ENCODE results near the gene KIF2A. TPM values are rescaled to one million over a fixed set of nuclear protein-coding genes. Genes with fewer than 3 reads are reported as not detected.

The KIF2A gene
- total and polyA plus RNA-seq, 2 of the 13 experiments (the other 11 are each of a cell fraction or from before 2014, with no cell fraction given): 8.5 to 19.2 TPM

GRCh38 chr5:62306323-62306895, 403 bp downstream of the KIF2A start:
- Histone ChIP-seq H3K9ac (ENCODE audit: insufficient read depth, low read depth, low read length) (peak overlapping the region; percentile 76), H3K27me3 (ENCODE audit: control insufficient read depth in 1 of 2, insufficient read depth in 2 of 2, low read length in 2 of 2) (no peaks in the 10 kb centered on the region), H3K27ac (ENCODE audit: extremely low read length, insufficient read depth, low read length) (peak overlapping the region; percentile 78), H3K4me1 (ENCODE audit: insufficient read depth, low read length) (peaks cover 25% of the 10 kb centered on the region), H4K20me1 (ENCODE audit: insufficient read depth, low read length) (peaks cover 10% of the 10 kb centered on the region; the same call in 1 of the 2 replicates), H3K9me3 (ENCODE audit: low read length) (no peaks in the 10 kb centered on the region), H3K79me2 (ENCODE audit: insufficient read depth, low read length) (peaks cover 30% of the 10 kb centered on the region), H3K4me3 (replicated peaks in 1 of 3; ENCODE audit: insufficient read depth in 1 of 3, low read depth in 2 of 3, low read length in 3 of 3) (peak overlapping the region; percentile 84 to 93 (median 89)), H3K4me2 (ENCODE audit: low read depth, low read length) (peak overlapping the region; percentile 83), H3K36me3 (replicated peaks in 1 of 2; ENCODE audit: control insufficient read depth in 1 of 2, insufficient read depth in 2 of 2, low read length in 2 of 2) (no peaks in the 10 kb centered on the region), H2AFZ (ENCODE audit: low read length) (no peak overlapping the region)
- DNase-seq (ENCODE audit: low spot score) (peak; percentile 27), FAIRE-seq (no peak), ATAC-seq (peak; percentile 74)
- ChIA-PET CTCF (ENCODE audit: low intra/inter-chr PET ratio, low total read pairs) (no interaction called here), POLR2A (interaction anchor here (1.0 to 1.2 kb wide), 3 partner anchors 9 to 97 kb away, joined by 3 to 10 read pairs (median 6); partner anchors contain the start of gene DIMT1)
- WGBS (ENCODE audit: low lambda C conversion rate): 2% methylated on average over 14 of the region's 67 CpGs
- in situ Hi-C loops (cut with HindIII; ENCODE audit: extremely low pct_ligation_motif_present, low pct_unique_long_range_greater_than_20kb) (no loop called here), intact Hi-C loops (cut with micrococcal nuclease; ENCODE audit: unreplicated experiment) (loop anchor here (2.0 kb wide), 2 partner anchors 16 to 34 kb away; no protein-coding TSS in a partner anchor)
- BruUV-seq (replicated peaks): no TSS peak
- TF ChIP-seq ZNF513 (CRISPR knock-in tag; conservative IDR thresholded peaks at IDR 0.05) (no peak), SP2 (CRISPR knock-in tag; IDR thresholded peaks at IDR 0.05) (no peak), ZNF563 (CRISPR knock-in tag; IDR thresholded peaks at IDR 0.05) (no peak), RBFOX2 (IDR thresholded peaks at IDR 0.05; ENCODE audit: low read depth, low read length) (0 out of 2 replicates have a peak, but pooled peaks have one; percentile 46), KDM2A (CRISPR knock-in tag; IDR thresholded peaks at IDR 0.05; ENCODE audit: borderline replicate concordance, low read depth) (peak; percentile 12; the same call in 1 of the 2 replicates), ASH2L (IDR thresholded peaks at IDR 0.05; ENCODE audit: insufficient read length, low read depth, low read length) (peak; percentile 60), ZSCAN31 (CRISPR knock-in tag; IDR thresholded peaks at IDR 0.05; ENCODE audit: low read depth) (no peak), SALL2 (CRISPR knock-in tag; IDR thresholded peaks at IDR 0.05) (0 out of 2 replicates have a peak, but pooled peaks have one; percentile 2), ISL2 (CRISPR knock-in tag; IDR thresholded peaks at IDR 0.05) (no peak), ZNF264 (CRISPR knock-in tag; IDR thresholded peaks at IDR 0.05) (no peak), SSRP1 (CRISPR knock-in tag; IDR thresholded peaks at IDR 0.05) (no peak), ZNF841 (CRISPR knock-in tag; IDR thresholded peaks at IDR 0.05; ENCODE audit: borderline replicate concordance) (no peak), SP5 (CRISPR knock-in tag; IDR thresholded peaks at IDR 0.05; ENCODE audit: borderline replicate concordance, low read depth) (peak; percentile 13; the same call in 1 of the 2 replicates), MYC (CRISPR knock-in tag; IDR thresholded peaks at IDR 0.05; ENCODE audit: borderline replicate concordance) (no peak), ZNF790 (CRISPR knock-in tag; IDR thresholded peaks at IDR 0.05; ENCODE audit: borderline replicate concordance) (no peak), ZBTB26 (CRISPR knock-in tag; IDR thresholded peaks at IDR 0.05; ENCODE audit: borderline replicate concordance) (no peak), ZNF816 (CRISPR knock-in tag; IDR thresholded peaks at IDR 0.05; ENCODE audit: borderline replicate concordance) (no peak), FLYWCH1 (CRISPR knock-in tag; IDR thresholded peaks at IDR 0.05) (peak; percentile 22; the same call in 1 of the 2 replicates)
- TF ChIP-seq, protein P1, sequence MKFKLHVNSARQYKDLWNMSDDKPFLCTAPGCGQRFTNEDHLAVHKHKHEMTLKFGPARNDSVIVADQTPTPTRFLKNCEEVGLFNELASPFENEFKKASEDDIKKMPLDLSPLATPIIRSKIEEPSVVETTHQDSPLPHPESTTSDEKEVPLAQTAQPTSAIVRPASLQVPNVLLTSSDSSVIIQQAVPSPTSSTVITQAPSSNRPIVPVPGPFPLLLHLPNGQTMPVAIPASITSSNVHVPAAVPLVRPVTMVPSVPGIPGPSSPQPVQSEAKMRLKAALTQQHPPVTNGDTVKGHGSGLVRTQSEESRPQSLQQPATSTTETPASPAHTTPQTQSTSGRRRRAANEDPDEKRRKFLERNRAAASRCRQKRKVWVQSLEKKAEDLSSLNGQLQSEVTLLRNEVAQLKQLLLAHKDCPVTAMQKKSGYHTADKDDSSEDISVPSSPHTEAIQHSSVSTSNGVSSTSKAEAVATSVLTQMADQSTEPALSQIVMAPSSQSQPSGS (CRISPR knock-in tag; IDR thresholded peaks at IDR 0.05): no peak
